Natural killer cell (primary cell): ENCODE measurements around the gene GJD2. TPM values are rescaled to one million over a fixed set of nuclear protein-coding genes. Genes with fewer than 3 reads are reported as not detected.

ENCODE experiments used
- ATAC-seq, 3 donors: fragments of 150-1000 bp in 2 of 3; fragments of 200-7000 bp in 1 of 3; cut with Tn5 transposase; 1 replicate in 1 of 3; 2 replicates in 2 of 3; pipeline ENCODE4 v1.10.0; 2021; ENCODE audit warnings: mild to moderate bottlenecking in 2 of 3, moderate library complexity in 2 of 3
- DNase-seq, 2 donors: peaks; one replicate each; pipeline versions ENCODE4 v3.0.0 to v3.0.0-alpha.2; 2013 to 2021; ENCODE audit warnings: mixed read lengths in 1 of 2
- H3K27ac ChIP-seq: one replicate; pipeline ENCODE4 v1.5.1; 2013; ENCODE audit warnings: mild to moderate bottlenecking, low read length
- H3K27me3 ChIP-seq: one replicate; pipeline ENCODE4 v1.6.1; 2013; ENCODE audit warnings: low read length; ENCODE audit not compliant: control insufficient read depth, insufficient read depth
- H3K36me3 ChIP-seq: one replicate; pipeline ENCODE4 v1.6.1; 2013; ENCODE audit warnings: low read length; ENCODE audit not compliant: control insufficient read depth, insufficient read depth
- H3K4me1 ChIP-seq: one replicate; pipeline ENCODE4 v1.6.1; 2013; ENCODE audit warnings: low read length; ENCODE audit not compliant: control insufficient read depth, insufficient read depth
- H3K4me3 ChIP-seq: one replicate; pipeline ENCODE4 v1.5.1; 2013; ENCODE audit warnings: low read length
- H3K9me3 ChIP-seq: one replicate; pipeline ENCODE4 v1.6.1; 2013; ENCODE audit warnings: low read length; ENCODE audit not compliant: control insufficient read depth, insufficient read depth
- H3K27ac Mint-ChIP-seq, 2 donors: one replicate each; pipeline ENCODE4 v1.8.0; 2022; ENCODE audit warnings: mild to moderate bottlenecking in 2 of 2, mixed read lengths in 2 of 2, moderate library complexity in 1 of 2
- H3K27me3 Mint-ChIP-seq, 2 donors: one replicate each; pipeline ENCODE4 v1.8.0; 2022; ENCODE audit warnings: low read depth in 2 of 2, mixed read lengths in 2 of 2
- H3K36me3 Mint-ChIP-seq: one replicate; pipeline ENCODE4 v1.8.0; 2022; ENCODE audit warnings: mixed read lengths
- H3K4me1 Mint-ChIP-seq, 2 donors: one replicate each; pipeline ENCODE4 v1.8.0; 2022; ENCODE audit warnings: mixed read lengths in 2 of 2
- H3K4me3 Mint-ChIP-seq: one replicate; pipeline ENCODE4 v1.8.0; 2022; ENCODE audit warnings: mild to moderate bottlenecking, moderate library complexity, mixed read lengths
- H3K9me3 Mint-ChIP-seq, 2 donors: one replicate each; pipeline ENCODE4 v1.8.0; 2022; ENCODE audit warnings: mixed read lengths in 2 of 2
- WGBS: methylation state at CpG from one replicate; pipeline ENCODE4 v1.1.7; 2013; ENCODE audit warnings: missing lambda C conversion rate; ENCODE audit not compliant: insufficient coverage; 5-methylcytosine and 5-hydroxymethylcytosine counted together
- intact Hi-C: fragments of 100-400 bp; cut with micrococcal nuclease; formaldehyde crosslinking; loops from one replicate; pipeline ENCODE4 v1.14.2; 2022
- total RNA-seq, 4 donors: library from RNA; stranded (reverse); fragments of 120-200 nt in 1 of 4; gene quantifications; one replicate each; pipeline versions ENCODE4 v1.2.3 to v1.2.4, GENCODE V29; 2013 to 2022
- TF ChIP-seq, protein P1 (sequence below): fragments of 200-600 bp; IDR thresholded peaks from one replicate; pipeline ENCODE4 v1.8.0; 2022; ENCODE audit warnings: antibody characterized with exemption

The GJD2 gene
- not detected for total RNA-seq
- not detected for total RNA-seq (2013)

DNA sequence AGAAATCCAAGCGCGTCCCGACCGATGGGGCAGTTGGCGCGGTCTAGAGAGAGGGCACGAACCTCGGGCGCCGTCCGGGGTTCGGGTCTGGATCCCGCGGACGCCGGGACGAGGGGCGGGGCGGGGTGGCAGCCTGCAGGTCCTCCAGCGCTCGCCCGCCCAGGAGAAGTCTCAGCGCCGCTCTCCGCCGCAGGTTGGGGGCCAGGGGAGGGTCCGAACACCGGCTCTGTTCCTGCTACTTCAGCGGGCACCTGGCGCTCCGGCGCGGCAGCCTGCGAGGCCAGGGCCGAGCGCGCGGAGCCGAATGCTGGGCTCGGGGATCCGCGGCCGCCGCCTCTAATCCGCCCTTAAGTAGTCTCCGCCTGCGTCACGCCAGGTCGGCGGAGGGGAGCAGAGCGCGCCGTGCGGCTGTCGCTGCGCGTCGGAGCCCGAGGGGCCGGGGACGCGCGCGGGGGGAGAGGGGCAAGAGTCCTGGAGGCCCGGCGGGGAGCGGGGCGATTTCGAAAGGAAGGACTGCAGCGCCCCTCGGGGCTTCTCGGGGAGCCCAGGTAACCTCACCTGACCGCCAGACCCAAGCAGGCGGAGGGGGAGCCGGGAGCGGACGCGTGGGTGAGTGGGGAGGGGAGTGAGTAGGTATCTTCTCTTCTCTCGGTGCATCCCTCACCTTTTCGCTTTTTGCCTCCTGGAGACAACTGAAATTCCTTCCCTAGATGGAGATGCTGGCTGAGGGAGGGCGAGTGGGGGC lies at the start of gene GJD2:
GJD2 (minus strand) TSS at position 325 of the 745 bp plus-strand sequence. CDS start 510 bp downstream, outside the sequence.
- H3K4me3 ChIP-seq, result no peak within 1 kb of the TSS
- Mint-ChIP-seq H3K36me3 (no peaks in the 10 kb centered on the region), H3K27ac (no peak within 1 kb of the TSS), H3K4me3 (no peak within 1 kb of the TSS), H3K27me3 (peaks cover 52 to 82% of the 10 kb centered on the region in 2 donors), H3K9me3 (no peaks in the 10 kb centered on the region), H3K4me1 (peaks cover 0 to 4% of the 10 kb centered on the region in 2 donors)
- TF ChIP-seq, protein P1, sequence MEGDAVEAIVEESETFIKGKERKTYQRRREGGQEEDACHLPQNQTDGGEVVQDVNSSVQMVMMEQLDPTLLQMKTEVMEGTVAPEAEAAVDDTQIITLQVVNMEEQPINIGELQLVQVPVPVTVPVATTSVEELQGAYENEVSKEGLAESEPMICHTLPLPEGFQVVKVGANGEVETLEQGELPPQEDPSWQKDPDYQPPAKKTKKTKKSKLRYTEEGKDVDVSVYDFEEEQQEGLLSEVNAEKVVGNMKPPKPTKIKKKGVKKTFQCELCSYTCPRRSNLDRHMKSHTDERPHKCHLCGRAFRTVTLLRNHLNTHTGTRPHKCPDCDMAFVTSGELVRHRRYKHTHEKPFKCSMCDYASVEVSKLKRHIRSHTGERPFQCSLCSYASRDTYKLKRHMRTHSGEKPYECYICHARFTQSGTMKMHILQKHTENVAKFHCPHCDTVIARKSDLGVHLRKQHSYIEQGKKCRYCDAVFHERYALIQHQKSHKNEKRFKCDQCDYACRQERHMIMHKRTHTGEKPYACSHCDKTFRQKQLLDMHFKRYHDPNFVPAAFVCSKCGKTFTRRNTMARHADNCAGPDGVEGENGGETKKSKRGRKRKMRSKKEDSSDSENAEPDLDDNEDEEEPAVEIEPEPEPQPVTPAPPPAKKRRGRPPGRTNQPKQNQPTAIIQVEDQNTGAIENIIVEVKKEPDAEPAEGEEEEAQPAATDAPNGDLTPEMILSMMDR, result no peak
- no peak for ATAC-seq
- no peak within 1 kb of the TSS for H3K27ac ChIP-seq
- H3K4me1 ChIP-seq, result no peaks in the 10 kb centered on the region
- WGBS, result 2% methylated on average over 77 of the region's 81 CpGs
- no peak for DNase-seq
- H3K9me3 ChIP-seq, result no peaks in the 10 kb centered on the region
- peaks cover 20% of the 10 kb centered on the region for H3K27me3 ChIP-seq
- intact Hi-C loops, result no loop called here
- no peaks in the 10 kb centered on the region for H3K36me3 ChIP-seq

DNA sequence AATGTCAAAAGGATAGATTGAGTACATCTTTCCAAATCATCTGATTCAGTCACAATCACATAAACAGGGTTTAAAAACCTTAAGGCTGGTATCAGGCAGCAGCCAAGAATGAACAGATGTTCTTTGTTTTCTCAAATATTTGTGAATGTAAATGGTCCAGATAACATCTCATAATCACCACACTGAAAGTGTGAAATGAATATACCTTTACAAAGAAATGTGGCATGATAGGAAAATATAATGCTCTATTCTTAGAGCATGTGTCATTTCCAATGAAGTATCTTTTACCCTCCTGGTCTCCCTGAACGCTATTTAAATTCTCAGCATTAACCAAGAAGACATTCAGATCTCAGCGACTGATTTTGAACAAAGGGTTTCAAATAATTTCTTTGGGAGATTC lies 49.3 kb upstream of the GJD2 start:
- H3K27me3 Mint-ChIP-seq, result peaks cover 6 to 42% of the 10 kb centered on the region in 2 donors
- H3K9me3 Mint-ChIP-seq, result peaks cover 0 to 5% of the 10 kb centered on the region in 2 donors
- no peaks in the 10 kb centered on the region for H3K9me3 ChIP-seq
- 90% methylated on average over 2 of the region's 2 CpGs for WGBS
- H3K4me3 Mint-ChIP-seq, result no peak overlapping the region
- ATAC-seq (no peak), DNase-seq (no peak)
- H3K27ac ChIP-seq, result no peak overlapping the region
- no peaks in the 10 kb centered on the region for H3K4me1 Mint-ChIP-seq
- TF ChIP-seq, protein P1, result no peak
- intact Hi-C loops, result no loop called here
- H3K4me1 ChIP-seq, result no peaks in the 10 kb centered on the region
- no peaks in the 10 kb centered on the region for H3K36me3 Mint-ChIP-seq
- no peak overlapping the region for H3K4me3 ChIP-seq
- no peak overlapping the region for H3K27ac Mint-ChIP-seq
- peaks cover 2% of the 10 kb centered on the region for H3K27me3 ChIP-seq
- H3K36me3 ChIP-seq, result no peaks in the 10 kb centered on the region

DNA sequence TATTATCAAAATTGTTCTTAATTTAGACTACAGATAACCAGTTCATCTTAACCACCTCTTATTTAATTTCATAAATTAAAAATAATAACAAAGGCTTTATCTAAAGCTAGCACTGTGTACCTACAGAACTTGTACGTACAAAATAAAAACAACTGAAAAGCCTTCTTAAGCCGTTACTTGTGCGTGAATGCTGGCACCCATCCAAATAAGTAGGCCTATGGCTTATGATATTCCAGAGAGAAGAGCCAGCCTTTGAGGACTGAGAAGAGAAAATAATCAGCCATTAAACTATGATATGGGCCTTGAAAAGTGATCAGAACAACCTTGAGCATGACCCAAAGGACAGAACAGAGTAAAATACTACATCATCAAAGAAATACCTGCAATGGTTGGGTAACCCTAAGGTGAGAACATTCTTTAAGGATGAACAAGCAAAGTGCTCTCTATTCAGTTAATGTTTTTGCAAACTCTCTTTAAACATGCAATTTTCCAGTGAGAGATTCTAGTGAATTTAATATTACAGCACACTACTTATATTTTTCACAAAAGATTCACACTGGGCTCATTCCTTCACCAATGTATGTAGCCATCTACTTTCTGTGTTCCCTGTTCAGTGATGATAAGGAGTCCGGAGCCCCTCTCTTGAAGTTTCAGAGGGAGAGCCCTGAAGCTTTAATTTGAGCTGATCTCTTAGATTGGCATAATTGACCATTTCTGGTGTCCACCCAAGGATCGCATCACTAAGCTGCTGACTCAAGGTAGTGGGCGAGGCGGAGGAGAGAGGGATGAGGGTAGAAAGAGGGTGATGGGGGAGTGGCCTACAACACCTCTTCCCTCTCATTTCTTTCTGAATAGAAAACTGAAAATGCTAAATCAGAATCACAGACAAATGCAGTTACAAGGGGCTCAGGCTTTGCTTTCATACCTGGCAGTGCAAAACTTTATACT lies 48.3 kb upstream of the GJD2 start:
- no peak for ATAC-seq
- WGBS, result 96% methylated on average over 5 of the region's 7 CpGs
- H3K36me3 ChIP-seq, result no peaks in the 10 kb centered on the region
- peaks cover 2% of the 10 kb centered on the region for H3K27me3 ChIP-seq
- no peak overlapping the region for H3K4me3 ChIP-seq
- peaks cover 0 to 5% of the 10 kb centered on the region in 2 donors for H3K9me3 Mint-ChIP-seq
- H3K9me3 ChIP-seq, result no peaks in the 10 kb centered on the region
- no peaks in the 10 kb centered on the region for H3K4me1 Mint-ChIP-seq
- TF ChIP-seq, protein P1, result no peak
- no peak overlapping the region for H3K4me3 Mint-ChIP-seq
- H3K27me3 Mint-ChIP-seq, result peaks cover 6 to 39% of the 10 kb centered on the region in 2 donors
- no peak for DNase-seq
- H3K27ac ChIP-seq, result no peak overlapping the region
- intact Hi-C loops, result no loop called here
- H3K4me1 ChIP-seq, result no peaks in the 10 kb centered on the region
- H3K36me3 Mint-ChIP-seq, result no peaks in the 10 kb centered on the region
- H3K27ac Mint-ChIP-seq, result no peak overlapping the region
